ENCODE data around the gene NBEA.

NBEA gene

DNA sequence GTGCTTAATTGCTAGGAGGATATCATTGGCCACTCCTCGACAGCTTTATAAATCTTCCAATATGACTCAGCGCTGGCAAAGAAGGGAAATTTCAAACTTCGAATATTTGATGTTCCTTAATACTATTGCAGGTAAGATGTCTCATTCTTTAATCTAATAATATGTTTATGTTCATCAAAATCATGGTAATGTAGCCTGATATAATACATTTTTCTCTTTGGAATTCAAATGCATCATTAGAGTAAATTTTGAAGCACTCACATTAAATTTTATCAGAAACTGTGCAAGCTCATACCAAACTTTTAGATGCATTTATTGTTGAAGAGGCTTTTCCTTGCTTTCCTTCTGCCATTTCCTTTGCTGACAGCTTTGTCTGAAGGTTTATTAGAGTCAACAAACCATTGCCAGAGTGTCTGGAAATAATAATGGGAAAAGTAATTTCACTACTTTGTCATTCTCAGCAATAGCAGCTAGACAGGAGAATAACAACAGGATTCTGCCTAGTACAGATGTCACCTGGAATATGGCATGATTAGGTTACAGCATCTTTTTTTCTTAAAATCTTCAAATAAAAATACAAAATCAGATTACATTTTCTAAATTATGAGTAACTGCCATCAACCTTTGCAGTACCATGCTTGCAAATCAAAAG, 613.0 kb downstream of the NBEA start:
- no peak overlapping the region for H3K27ac ChIP-seq (ENCODE audit: low read length)
- H3K36me3 ChIP-seq (ENCODE audit: control insufficient read depth in 1 of 2, insufficient read depth in 2 of 2, low read length in 2 of 2): no peaks in the 10 kb centered on the region
- no peak overlapping the region for H3K4me3 ChIP-seq (ENCODE audit: low read depth in 1 of 2, low read length in 2 of 2)
- no peaks in the 10 kb centered on the region for H3K4me1 ChIP-seq (ENCODE audit: control insufficient read depth in 1 of 2, insufficient read depth in 2 of 2, low read length in 2 of 2)
- no peaks in the 10 kb centered on the region for H3K27me3 ChIP-seq (ENCODE audit: low read depth, low read length)
- no peaks in the 10 kb centered on the region for H3K9me3 ChIP-seq (ENCODE audit: control insufficient read depth in 1 of 2, low read length in 2 of 2)

- no peaks in the 10 kb centered on the region for H3K36me3 ChIP-seq (ENCODE audit: control insufficient read depth in 1 of 2, insufficient read depth in 2 of 2, low read length in 2 of 2)
These were observed 615.4 kb downstream of the NBEA start for GRCh38 chr13:35557475-35557874.

DNA sequence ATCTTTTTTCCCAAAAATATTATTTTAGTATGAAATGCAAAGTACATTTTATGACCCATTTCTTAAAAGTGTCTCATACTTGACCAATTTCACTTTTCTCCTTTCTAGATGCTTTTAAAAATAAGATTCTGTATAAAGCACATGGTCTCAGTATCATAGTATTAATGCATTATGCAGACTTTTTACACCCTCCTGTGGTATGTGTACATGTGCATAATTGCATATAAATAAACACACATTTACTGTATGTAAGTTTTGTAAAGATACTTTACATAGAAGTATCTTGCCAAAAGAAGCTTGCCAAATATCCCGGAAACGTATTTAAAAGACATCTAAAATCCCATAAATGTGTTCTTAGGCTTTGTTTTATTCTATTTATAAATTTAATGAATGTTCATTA, 619.5 kb downstream of the NBEA start:
- H3K27me3 ChIP-seq (ENCODE audit: low read depth, low read length): no peaks in the 10 kb centered on the region
- no peak overlapping the region for H3K27ac ChIP-seq (ENCODE audit: low read length)
- no peaks in the 10 kb centered on the region for H3K4me1 ChIP-seq (ENCODE audit: control insufficient read depth in 1 of 2, insufficient read depth in 2 of 2, low read length in 2 of 2)
- H3K4me3 ChIP-seq (ENCODE audit: low read depth in 1 of 2, low read length in 2 of 2): no peak overlapping the region
- no peaks in the 10 kb centered on the region for H3K36me3 ChIP-seq (ENCODE audit: control insufficient read depth in 1 of 2, insufficient read depth in 2 of 2, low read length in 2 of 2)
- no peaks in the 10 kb centered on the region for H3K9me3 ChIP-seq (ENCODE audit: control insufficient read depth in 1 of 2, low read length in 2 of 2)

More at GRCh38 chr13:35557475-35557874, 615.4 kb downstream of the NBEA start:
- no peak overlapping the region for H3K27ac ChIP-seq (ENCODE audit: low read length)
- H3K27me3 ChIP-seq (ENCODE audit: low read depth, low read length): no peaks in the 10 kb centered on the region
- H3K9me3 ChIP-seq (ENCODE audit: control insufficient read depth in 1 of 2, low read length in 2 of 2): no peaks in the 10 kb centered on the region
- H3K4me3 ChIP-seq (ENCODE audit: low read depth in 1 of 2, low read length in 2 of 2): no peak overlapping the region
- no peaks in the 10 kb centered on the region for H3K4me1 ChIP-seq (ENCODE audit: control insufficient read depth in 1 of 2, insufficient read depth in 2 of 2, low read length in 2 of 2)

- Histone ChIP-seq H3K9me3 (ENCODE audit: control insufficient read depth in 1 of 2, low read length in 2 of 2) (no peaks in the 10 kb centered on the region), H3K27me3 (ENCODE audit: low read depth, low read length) (no peaks in the 10 kb centered on the region), H3K36me3 (ENCODE audit: control insufficient read depth in 1 of 2, insufficient read depth in 2 of 2, low read length in 2 of 2) (no peaks in the 10 kb centered on the region), H3K27ac (ENCODE audit: low read length) (no peak overlapping the region), H3K4me1 (ENCODE audit: control insufficient read depth in 1 of 2, insufficient read depth in 2 of 2, low read length in 2 of 2) (no peaks in the 10 kb centered on the region), H3K4me3 (ENCODE audit: low read depth in 1 of 2, low read length in 2 of 2) (no peak overlapping the region)
These were observed 623.2 kb downstream of the NBEA start for GRCh38 chr13:35565273-35565672.

- H3K9me3 ChIP-seq (ENCODE audit: control insufficient read depth in 1 of 2, low read length in 2 of 2): no peaks in the 10 kb centered on the region
- H3K4me3 ChIP-seq (ENCODE audit: low read depth in 1 of 2, low read length in 2 of 2): no peak overlapping the region
- no peaks in the 10 kb centered on the region for H3K27me3 ChIP-seq (ENCODE audit: low read depth, low read length)
- no peaks in the 10 kb centered on the region for H3K4me1 ChIP-seq (ENCODE audit: control insufficient read depth in 1 of 2, insufficient read depth in 2 of 2, low read length in 2 of 2)
- H3K27ac ChIP-seq (ENCODE audit: low read length): no peak overlapping the region
- H3K36me3 ChIP-seq (ENCODE audit: control insufficient read depth in 1 of 2, insufficient read depth in 2 of 2, low read length in 2 of 2): no peaks in the 10 kb centered on the region
These were observed 624.3 kb downstream of the NBEA start for GRCh38 chr13:35566340-35566739.

DNA sequence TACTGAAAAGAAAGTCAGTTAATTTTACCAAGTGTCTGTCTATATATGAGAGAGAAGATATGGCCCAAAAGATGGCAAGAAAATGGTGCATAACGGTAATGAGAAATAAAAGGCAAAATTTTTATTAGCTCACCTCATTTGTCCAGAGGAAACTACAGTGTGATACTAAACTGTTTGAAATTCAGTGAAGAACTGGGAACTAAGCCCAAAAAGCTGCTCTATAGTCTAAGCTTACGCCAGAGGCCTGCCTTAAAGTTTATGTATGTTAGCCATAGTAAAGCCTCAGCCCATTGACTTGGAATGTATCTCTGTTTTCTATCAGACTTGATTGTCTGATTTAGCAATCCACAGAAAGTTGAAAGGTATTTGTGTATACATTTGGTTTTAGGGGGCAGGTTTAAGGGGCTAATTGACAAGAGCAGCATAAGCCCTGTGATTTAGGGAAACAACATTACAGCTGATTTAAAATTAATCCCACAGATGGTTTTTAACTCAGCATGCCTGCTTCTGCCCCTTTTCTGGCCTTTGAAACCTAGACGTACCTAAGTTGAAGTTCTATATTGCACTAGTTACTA, 625.4 kb downstream of the NBEA start:
- no peaks in the 10 kb centered on the region for H3K9me3 ChIP-seq (ENCODE audit: control insufficient read depth in 1 of 2, low read length in 2 of 2)
- no peaks in the 10 kb centered on the region for H3K4me1 ChIP-seq (ENCODE audit: control insufficient read depth in 1 of 2, insufficient read depth in 2 of 2, low read length in 2 of 2)
- no peak overlapping the region for H3K4me3 ChIP-seq (ENCODE audit: low read depth in 1 of 2, low read length in 2 of 2)
- H3K27me3 ChIP-seq (ENCODE audit: low read depth, low read length): no peaks in the 10 kb centered on the region
- no peak overlapping the region for H3K27ac ChIP-seq (ENCODE audit: low read length)
- H3K36me3 ChIP-seq (ENCODE audit: control insufficient read depth in 1 of 2, insufficient read depth in 2 of 2, low read length in 2 of 2): no peaks in the 10 kb centered on the region

DNA sequence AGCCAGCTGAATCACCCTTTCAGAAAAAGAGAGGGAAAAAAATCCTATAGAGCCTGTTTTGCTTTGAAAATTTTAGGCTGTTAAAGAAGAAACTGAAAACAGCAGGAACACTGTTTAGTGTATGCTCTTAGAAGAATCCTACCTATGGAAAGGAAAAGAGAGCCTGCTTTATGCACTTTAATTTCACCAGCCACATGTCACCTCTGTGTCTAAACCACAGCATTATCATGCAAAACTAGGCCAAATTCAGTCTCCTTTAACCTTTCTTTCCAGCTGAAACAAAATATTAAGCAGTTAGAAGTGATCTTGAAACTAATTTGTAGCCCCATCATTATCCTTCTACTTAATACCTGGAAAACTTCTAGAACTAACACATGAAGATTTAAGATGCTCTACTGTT, 631.6 kb downstream of the NBEA start:
- Histone ChIP-seq H3K27me3 (ENCODE audit: low read depth, low read length) (no peaks in the 10 kb centered on the region), H3K36me3 (ENCODE audit: control insufficient read depth in 1 of 2, insufficient read depth in 2 of 2, low read length in 2 of 2) (no peaks in the 10 kb centered on the region), H3K9me3 (ENCODE audit: control insufficient read depth in 1 of 2, low read length in 2 of 2) (no peaks in the 10 kb centered on the region), H3K4me1 (ENCODE audit: control insufficient read depth in 1 of 2, insufficient read depth in 2 of 2, low read length in 2 of 2) (no peaks in the 10 kb centered on the region), H3K4me3 (ENCODE audit: low read depth in 1 of 2, low read length in 2 of 2) (no peak overlapping the region), H3K27ac (ENCODE audit: low read length) (no peak overlapping the region)

GRCh38 chr13:35592457-35592856, 650.4 kb downstream of the NBEA start:
- Histone ChIP-seq H3K4me3 (ENCODE audit: low read depth in 1 of 2, low read length in 2 of 2) (no peak overlapping the region), H3K36me3 (ENCODE audit: control insufficient read depth in 1 of 2, insufficient read depth in 2 of 2, low read length in 2 of 2) (peaks cover 3 to 10% of the 10 kb centered on the region in 2 donors), H3K27ac (ENCODE audit: low read length) (no peak overlapping the region), H3K4me1 (ENCODE audit: control insufficient read depth in 1 of 2, insufficient read depth in 2 of 2, low read length in 2 of 2) (no peaks in the 10 kb centered on the region), H3K27me3 (ENCODE audit: low read depth, low read length) (no peaks in the 10 kb centered on the region), H3K9me3 (ENCODE audit: control insufficient read depth in 1 of 2, low read length in 2 of 2) (no peaks in the 10 kb centered on the region)

DNA sequence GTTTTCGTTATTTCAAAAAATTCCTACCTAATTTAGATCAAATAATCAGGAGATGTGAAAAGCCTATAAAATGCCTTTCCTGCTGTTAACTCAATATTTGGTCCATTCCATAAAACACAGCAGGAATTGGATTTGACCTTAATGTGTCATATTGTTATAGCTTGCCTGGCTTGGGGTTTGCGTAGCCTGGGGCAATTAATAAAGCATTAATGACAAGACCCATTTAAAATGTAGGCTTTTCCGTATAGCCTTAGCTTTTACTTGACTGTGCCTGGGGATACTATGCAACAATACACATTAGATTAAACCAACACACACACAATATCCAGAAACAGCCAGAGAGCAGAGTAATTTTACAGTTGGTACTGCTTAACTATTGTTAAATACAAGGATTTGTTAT, 651.6 kb downstream of the NBEA start:
- no peaks in the 10 kb centered on the region for H3K27me3 ChIP-seq (ENCODE audit: low read depth, low read length)
- H3K36me3 ChIP-seq (ENCODE audit: control insufficient read depth in 1 of 2, insufficient read depth in 2 of 2, low read length in 2 of 2): peaks cover 3 to 10% of the 10 kb centered on the region in 2 donors
- no peak overlapping the region for H3K27ac ChIP-seq (ENCODE audit: low read length)

DNA sequence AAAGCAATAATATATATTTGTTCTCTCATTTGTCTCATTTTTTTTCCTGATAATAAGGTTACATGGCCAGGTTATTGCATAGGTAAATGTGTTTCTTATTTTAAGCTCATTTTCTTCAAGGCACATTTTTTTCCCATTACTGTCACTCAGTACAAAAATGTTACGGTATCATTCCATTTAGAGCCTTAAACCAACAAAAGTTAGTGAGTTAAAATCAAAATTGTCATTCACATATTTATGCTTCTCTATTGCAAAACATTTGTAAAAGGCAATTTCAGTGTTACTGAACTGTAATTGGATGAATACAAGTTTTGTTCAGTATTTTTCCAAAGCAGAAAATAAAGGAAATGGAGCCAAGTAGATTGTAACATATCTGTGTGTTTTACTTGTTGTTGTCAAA, 652.0 kb downstream of the NBEA start:
- H3K27ac ChIP-seq (ENCODE audit: low read length): no peak overlapping the region
- no peaks in the 10 kb centered on the region for H3K27me3 ChIP-seq (ENCODE audit: low read depth, low read length)
- peaks cover 0 to 9% of the 10 kb centered on the region in 2 donors for H3K4me1 ChIP-seq (ENCODE audit: control insufficient read depth in 1 of 2, insufficient read depth in 2 of 2, low read length in 2 of 2)
- H3K36me3 ChIP-seq (ENCODE audit: control insufficient read depth in 1 of 2, insufficient read depth in 2 of 2, low read length in 2 of 2): peaks cover 3 to 10% of the 10 kb centered on the region in 2 donors
- H3K9me3 ChIP-seq (ENCODE audit: control insufficient read depth in 1 of 2, low read length in 2 of 2): no peaks in the 10 kb centered on the region
- no peak overlapping the region for H3K4me3 ChIP-seq (ENCODE audit: low read depth in 1 of 2, low read length in 2 of 2)

More for the DNA sequence above, 651.6 kb downstream of the NBEA start:
- Histone ChIP-seq H3K4me3 (ENCODE audit: low read depth in 1 of 2, low read length in 2 of 2) (no peak overlapping the region), H3K4me1 (ENCODE audit: control insufficient read depth in 1 of 2, insufficient read depth in 2 of 2, low read length in 2 of 2) (peaks cover 0 to 6% of the 10 kb centered on the region in 2 donors), H3K9me3 (ENCODE audit: control insufficient read depth in 1 of 2, low read length in 2 of 2) (no peaks in the 10 kb centered on the region)

- H3K27me3 ChIP-seq (ENCODE audit: low read depth, low read length): no peaks in the 10 kb centered on the region
- H3K9me3 ChIP-seq (ENCODE audit: control insufficient read depth in 1 of 2, low read length in 2 of 2): no peaks in the 10 kb centered on the region
- H3K27ac ChIP-seq (ENCODE audit: low read length): no peak overlapping the region
- H3K4me1 ChIP-seq (ENCODE audit: control insufficient read depth in 1 of 2, insufficient read depth in 2 of 2, low read length in 2 of 2): peaks cover 0 to 12% of the 10 kb centered on the region in 2 donors
- H3K4me3 ChIP-seq (ENCODE audit: low read depth in 1 of 2, low read length in 2 of 2): no peak overlapping the region
- peaks cover 3 to 10% of the 10 kb centered on the region in 2 donors for H3K36me3 ChIP-seq (ENCODE audit: control insufficient read depth in 1 of 2, insufficient read depth in 2 of 2, low read length in 2 of 2)
These were observed 653.1 kb downstream of the NBEA start for GRCh38 chr13:35595181-35595580.
